Measurements from ENCODE around the gene POM121. TPM values are rescaled to one million over a fixed set of nuclear protein-coding genes. Genes with fewer than 3 reads are reported as not detected.
A peak's percentile ranks its signal among the peaks of the same experiment; 100 is the strongest.
"Not testable (repeated sequence)": the region's sequence is repeated elsewhere in the genome, so short reads cannot be mapped to it uniquely, and the experiment has no call there.

Gene POM121
- total and polyA plus RNA-seq, 10 of the 15 experiments (the other 5 are each of a cell fraction or from before 2014, with no cell fraction given) = 2.4 to 65.7 (median 14.1) TPM

DNA sequence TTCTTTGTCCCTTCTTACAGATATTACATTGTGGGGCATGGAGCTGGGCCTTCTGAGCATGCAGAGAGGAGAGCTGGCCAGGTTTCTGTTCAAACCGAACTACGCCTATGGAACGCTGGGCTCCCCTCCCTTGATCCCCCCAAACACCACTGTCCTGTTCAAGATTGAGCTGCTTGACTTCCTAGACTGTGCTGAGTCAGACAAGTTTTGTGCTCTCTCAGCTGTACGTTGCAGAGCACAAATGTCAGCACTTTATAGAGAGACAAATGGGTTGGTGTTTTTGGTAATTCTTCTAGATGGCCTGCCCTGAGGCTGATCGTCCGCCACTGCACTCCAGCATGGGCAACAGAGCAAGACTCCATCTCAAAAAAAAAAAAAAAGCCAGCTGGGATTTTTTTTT, 46.6 kb downstream of the POM121 start:
- RAD21 ChIA-PET (ENCODE audit: unreplicated experiment); H4K20me1 ChIP-seq (ENCODE audit: control insufficient read depth, insufficient read depth); H3K9me3 ChIP-seq (replicated peaks; ENCODE audit: control insufficient read depth, insufficient read depth, low read length); POLR2A ChIA-PET; H3K36me3 ChIP-seq (ENCODE audit: control insufficient read depth in 2 of 2, insufficient read depth in 2 of 2, low read length in 1 of 2); H3K27me3 ChIP-seq (replicated peaks in 1 of 2; ENCODE audit: control insufficient read depth in 2 of 2, insufficient read depth in 2 of 2, low read length in 1 of 2); H2AFZ ChIP-seq (ENCODE audit: control insufficient read depth, low read depth, low read length); SMC1A ChIA-PET (ENCODE audit: uncharacterized antibody, unreplicated experiment); ATAC-seq; BruUV-seq (replicated peaks); H3K79me2 ChIP-seq (ENCODE audit: control insufficient read depth, insufficient read depth, low read length); H3K9ac ChIP-seq (ENCODE audit: control insufficient read depth, insufficient read depth, low read length); H3K4me3 ChIP-seq; FAIRE-seq; H3K27ac ChIP-seq (ENCODE audit: control insufficient read depth, insufficient read depth); in situ Hi-C loops (cut with MboI); DNase-seq (ENCODE audit: low read depth, low spot score); intact Hi-C loops (cut with micrococcal nuclease; ENCODE audit: unreplicated experiment); H3K4me1 ChIP-seq (ENCODE audit: control insufficient read depth, insufficient read depth, low read length); CTCF ChIA-PET; H3K4me2 ChIP-seq (ENCODE audit: control insufficient read depth, insufficient read depth): not testable (repeated sequence)
- no CpG with 5 or more reads among the region's 6 CpGs for WGBS (ENCODE audit: insufficient coverage, insufficient replicate concordance, low lambda C conversion rate, missing lambda C conversion rate)

DNA sequence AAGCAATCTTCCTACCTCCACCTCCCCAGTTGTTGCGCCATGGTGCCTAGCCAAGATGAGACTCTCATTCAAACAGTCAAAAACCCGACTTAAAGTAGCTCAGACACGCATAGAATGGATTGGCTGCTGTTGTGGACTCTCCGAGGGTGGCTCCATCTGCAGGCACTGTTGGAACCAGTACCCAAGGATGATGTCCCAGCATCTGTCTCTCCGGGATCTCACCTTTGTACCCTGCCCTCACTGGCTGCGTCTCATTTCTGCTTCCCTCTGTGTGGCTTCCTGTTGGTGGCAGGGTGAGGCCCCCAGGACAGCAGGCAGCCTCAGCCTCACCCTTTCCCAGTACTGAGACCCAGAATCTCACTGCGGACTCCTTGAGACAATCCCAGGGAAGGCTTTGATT, 49.9 kb downstream of the POM121 start:
- H3K9ac ChIP-seq (ENCODE audit: control insufficient read depth, insufficient read depth, low read length); ATAC-seq; RAD21 ChIA-PET (ENCODE audit: unreplicated experiment); H2AFZ ChIP-seq (ENCODE audit: control insufficient read depth, low read depth, low read length); H3K27me3 ChIP-seq (replicated peaks in 1 of 2; ENCODE audit: control insufficient read depth in 2 of 2, insufficient read depth in 2 of 2, low read length in 1 of 2); H3K4me1 ChIP-seq (ENCODE audit: control insufficient read depth, insufficient read depth, low read length); H3K4me3 ChIP-seq; POLR2A ChIA-PET; H4K20me1 ChIP-seq (ENCODE audit: control insufficient read depth, insufficient read depth); SMC1A ChIA-PET (ENCODE audit: uncharacterized antibody, unreplicated experiment); H3K9me3 ChIP-seq (replicated peaks; ENCODE audit: control insufficient read depth, insufficient read depth, low read length); H3K36me3 ChIP-seq (ENCODE audit: control insufficient read depth in 2 of 2, insufficient read depth in 2 of 2, low read length in 1 of 2); H3K79me2 ChIP-seq (ENCODE audit: control insufficient read depth, insufficient read depth, low read length); CTCF ChIA-PET; H3K4me2 ChIP-seq (ENCODE audit: control insufficient read depth, insufficient read depth); FAIRE-seq; intact Hi-C loops (cut with micrococcal nuclease; ENCODE audit: unreplicated experiment); BruUV-seq (replicated peaks); H3K27ac ChIP-seq (ENCODE audit: control insufficient read depth, insufficient read depth); DNase-seq (ENCODE audit: low read depth, low spot score); in situ Hi-C loops (cut with MboI): not testable (repeated sequence)
- 97% methylated on average over 3 of the region's 7 CpGs for WGBS (ENCODE audit: insufficient coverage, insufficient replicate concordance, low lambda C conversion rate, missing lambda C conversion rate)

DNA sequence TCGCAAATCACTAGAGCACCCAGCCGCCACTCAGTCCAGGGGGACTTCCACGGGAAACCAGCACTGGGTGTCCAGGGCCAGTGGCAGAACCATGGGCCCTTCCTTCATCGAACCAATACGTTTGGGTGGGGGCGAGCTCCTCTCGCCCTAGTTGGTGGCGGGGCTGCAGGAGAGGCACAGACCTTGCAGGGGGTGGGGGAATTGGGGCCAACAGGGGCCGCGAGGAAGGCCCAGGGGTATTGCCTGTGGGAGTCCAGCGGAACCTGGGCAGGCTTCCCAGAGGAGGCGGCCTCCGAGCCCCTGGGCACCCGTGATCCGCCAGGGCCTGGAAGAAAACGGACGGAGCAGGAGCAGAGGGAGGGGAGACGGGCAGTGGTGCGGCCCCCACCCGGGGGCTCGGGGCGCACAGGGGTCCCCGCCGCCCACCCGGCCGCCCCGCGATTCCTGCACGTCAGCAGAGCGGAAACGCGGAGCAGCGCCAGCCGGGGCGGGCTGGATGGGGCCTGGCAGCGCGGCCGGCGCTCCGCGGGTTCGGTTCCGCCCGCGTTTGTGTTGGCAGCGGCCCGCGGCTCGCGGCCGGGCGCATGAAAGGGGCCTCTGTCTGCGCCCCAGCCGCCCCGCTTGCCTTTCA, 50.9 kb downstream of the POM121 start:
- H3K4me2 ChIP-seq (ENCODE audit: control insufficient read depth, insufficient read depth); H3K36me3 ChIP-seq (ENCODE audit: control insufficient read depth in 2 of 2, insufficient read depth in 2 of 2, low read length in 1 of 2); RAD21 ChIA-PET (ENCODE audit: unreplicated experiment); FAIRE-seq; DNase-seq (ENCODE audit: low read depth, low spot score); CTCF ChIA-PET; H3K9ac ChIP-seq (ENCODE audit: control insufficient read depth, insufficient read depth, low read length); in situ Hi-C loops (cut with MboI); H2AFZ ChIP-seq (ENCODE audit: control insufficient read depth, low read depth, low read length); H4K20me1 ChIP-seq (ENCODE audit: control insufficient read depth, insufficient read depth); BruUV-seq (replicated peaks); SMC1A ChIA-PET (ENCODE audit: uncharacterized antibody, unreplicated experiment); H3K4me1 ChIP-seq (ENCODE audit: control insufficient read depth, insufficient read depth, low read length); intact Hi-C loops (cut with micrococcal nuclease; ENCODE audit: unreplicated experiment); H3K9me3 ChIP-seq (replicated peaks; ENCODE audit: control insufficient read depth, insufficient read depth, low read length); POLR2A ChIA-PET; H3K27ac ChIP-seq (ENCODE audit: control insufficient read depth, insufficient read depth); H3K79me2 ChIP-seq (ENCODE audit: control insufficient read depth, insufficient read depth, low read length); H3K4me3 ChIP-seq; H3K27me3 ChIP-seq (replicated peaks in 1 of 2; ENCODE audit: control insufficient read depth in 2 of 2, insufficient read depth in 2 of 2, low read length in 1 of 2); ATAC-seq: not testable (repeated sequence)
- WGBS (ENCODE audit: insufficient coverage, insufficient replicate concordance, low lambda C conversion rate, missing lambda C conversion rate) = 97% methylated on average over 5 of the region's 55 CpGs

DNA sequence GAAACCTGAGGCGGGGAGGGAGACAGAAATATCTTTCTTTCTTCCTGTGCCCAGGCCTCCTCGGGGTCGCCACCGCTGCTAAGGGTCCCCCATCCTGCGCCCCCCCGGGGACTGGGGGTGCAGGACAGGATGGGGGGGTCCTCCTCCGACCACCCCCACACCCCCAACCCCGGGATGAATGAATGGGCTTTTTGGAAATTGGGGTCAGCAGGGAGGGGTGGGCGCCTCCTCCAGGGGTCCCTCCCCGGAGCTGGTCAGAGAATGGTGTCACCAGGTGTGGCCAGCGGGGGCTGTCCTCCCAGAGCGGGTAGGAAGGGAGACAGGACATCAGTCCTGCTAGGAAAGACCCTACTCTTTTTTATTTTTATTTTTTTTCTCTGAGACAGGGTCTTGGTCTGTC, 51.5 kb downstream of the POM121 start:
- H3K4me1 ChIP-seq (ENCODE audit: control insufficient read depth, insufficient read depth, low read length); SMC1A ChIA-PET (ENCODE audit: uncharacterized antibody, unreplicated experiment); H3K4me2 ChIP-seq (ENCODE audit: control insufficient read depth, insufficient read depth); H3K36me3 ChIP-seq (ENCODE audit: control insufficient read depth in 2 of 2, insufficient read depth in 2 of 2, low read length in 1 of 2); RAD21 ChIA-PET (ENCODE audit: unreplicated experiment); H3K27me3 ChIP-seq (replicated peaks in 1 of 2; ENCODE audit: control insufficient read depth in 2 of 2, insufficient read depth in 2 of 2, low read length in 1 of 2); intact Hi-C loops (cut with micrococcal nuclease; ENCODE audit: unreplicated experiment); H3K79me2 ChIP-seq (ENCODE audit: control insufficient read depth, insufficient read depth, low read length); POLR2A ChIA-PET; H3K9ac ChIP-seq (ENCODE audit: control insufficient read depth, insufficient read depth, low read length); CTCF ChIA-PET; H3K4me3 ChIP-seq; in situ Hi-C loops (cut with MboI); ATAC-seq; DNase-seq (ENCODE audit: low read depth, low spot score); H4K20me1 ChIP-seq (ENCODE audit: control insufficient read depth, insufficient read depth); FAIRE-seq; H3K9me3 ChIP-seq (replicated peaks; ENCODE audit: control insufficient read depth, insufficient read depth, low read length); H2AFZ ChIP-seq (ENCODE audit: control insufficient read depth, low read depth, low read length); H3K27ac ChIP-seq (ENCODE audit: control insufficient read depth, insufficient read depth): not testable (repeated sequence)
- WGBS (ENCODE audit: insufficient coverage, insufficient replicate concordance, low lambda C conversion rate, missing lambda C conversion rate) = 98% methylated on average over 4 of the region's 12 CpGs
- TSS peak; percentile 43 for BruUV-seq (replicated peaks)

Measured in GM12878 (cell line).